HG03175 (cell line): ENCODE results near the gene CALN1.

Experiments
- ATAC-seq: cut with Tn5 transposase; IDR thresholded peaks from one replicate; pipeline ENCODE4 v1.9.1; 2021; ENCODE audit warnings: mild to moderate bottlenecking, moderate library complexity; ENCODE audit not compliant: unreplicated experiment

CALN1 gene

DNA sequence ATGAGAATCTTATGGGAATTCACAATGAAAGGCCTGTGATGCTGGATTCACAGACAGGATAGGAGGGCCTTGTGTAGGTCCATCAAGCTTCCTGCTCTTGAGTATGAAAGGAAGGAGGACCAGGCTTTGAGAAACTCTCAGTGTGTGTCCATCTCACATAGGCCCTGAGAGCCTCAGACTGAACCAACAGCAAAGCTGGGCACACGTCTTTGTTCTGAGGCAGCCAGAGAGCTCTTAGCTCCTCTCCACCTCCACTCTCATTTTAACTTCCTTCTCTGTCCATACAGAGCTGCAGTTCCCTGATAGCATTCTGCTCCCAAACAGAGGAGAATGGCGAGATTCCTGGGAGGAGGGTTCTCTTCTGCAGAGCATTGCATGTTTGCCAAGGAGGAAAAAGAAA lies 515.6 kb downstream of the CALN1 start:
- no peak for ATAC-seq

DNA sequence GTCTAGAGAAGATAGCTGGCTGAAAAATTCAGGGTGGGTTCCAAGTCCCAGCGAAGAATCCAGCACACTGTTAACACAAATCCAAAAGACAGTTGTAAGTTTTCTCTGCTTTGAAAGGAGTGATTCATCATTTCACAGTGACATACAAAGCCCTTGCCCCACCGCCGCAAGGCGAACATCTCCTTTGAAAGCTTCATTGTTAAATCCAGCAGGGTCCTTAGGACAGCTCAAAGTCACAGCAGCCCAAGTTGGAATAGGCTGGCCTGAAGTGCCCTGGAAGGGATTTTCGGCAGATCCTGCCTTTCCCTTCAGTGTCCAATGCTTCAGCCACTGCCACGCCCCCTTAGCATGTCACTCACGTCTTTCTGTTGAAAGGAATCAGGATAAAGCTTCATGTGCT lies 526.1 kb downstream of the CALN1 start:
- no peak for ATAC-seq

DNA sequence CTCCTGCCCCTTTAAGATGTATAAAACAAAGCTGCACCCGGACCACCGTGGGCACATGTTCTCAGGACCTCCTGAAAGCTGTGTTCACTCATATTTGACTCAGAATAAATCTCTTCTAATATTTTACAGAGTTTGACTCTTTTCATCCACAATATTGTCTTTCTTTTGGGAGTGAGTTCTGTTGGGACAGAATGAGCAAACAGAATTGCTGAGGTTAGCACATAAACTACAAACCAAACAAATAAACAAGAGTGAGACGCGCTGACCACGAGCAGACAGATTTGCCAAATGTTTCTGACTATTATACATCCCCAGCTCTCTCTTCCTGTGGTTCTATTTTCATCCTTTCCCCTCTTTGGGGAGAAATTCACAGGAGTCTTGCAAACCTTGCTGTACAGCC lies 526.7 kb downstream of the CALN1 start:
- no peak for ATAC-seq

DNA sequence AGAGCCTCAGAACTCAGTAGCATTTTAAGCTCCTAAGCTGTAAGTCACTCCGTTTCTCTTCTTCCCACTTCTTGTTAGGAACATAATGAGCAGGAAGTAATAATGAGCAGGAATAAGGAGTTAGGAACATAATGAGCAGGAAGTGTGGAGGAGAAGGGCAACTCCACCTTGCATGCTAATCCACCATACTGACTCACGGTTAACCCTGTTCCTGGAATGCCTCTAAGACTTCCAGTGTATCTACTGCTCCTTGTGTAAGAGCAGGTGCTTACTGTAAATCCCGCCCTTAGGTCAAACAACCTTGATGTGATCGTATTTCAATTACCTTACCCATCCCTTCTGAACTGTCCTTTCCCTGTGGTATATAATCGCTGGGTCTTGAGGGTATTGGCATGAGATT lies 528.7 kb downstream of the CALN1 start:
- ATAC-seq = no peak

DNA sequence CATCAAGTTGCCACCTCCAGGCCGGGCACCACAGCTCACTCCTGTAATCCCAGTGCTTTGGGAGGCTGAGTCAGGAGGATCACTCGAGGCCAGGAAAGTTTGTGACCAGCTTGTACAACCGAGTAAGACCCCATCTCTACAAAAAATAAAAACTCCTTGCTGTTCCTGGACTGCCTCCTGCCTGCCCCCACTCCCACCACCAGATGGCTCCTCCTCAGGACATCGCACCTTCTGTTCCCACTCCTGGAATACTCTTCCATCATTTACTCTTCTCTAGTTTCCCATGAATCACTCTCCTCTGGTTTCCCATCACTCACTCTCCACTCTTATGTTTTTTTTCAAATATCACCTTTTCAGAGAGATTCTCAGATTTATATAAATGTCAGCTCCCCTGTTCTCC lies 540.7 kb downstream of the CALN1 start:
- ATAC-seq = no peak

DNA sequence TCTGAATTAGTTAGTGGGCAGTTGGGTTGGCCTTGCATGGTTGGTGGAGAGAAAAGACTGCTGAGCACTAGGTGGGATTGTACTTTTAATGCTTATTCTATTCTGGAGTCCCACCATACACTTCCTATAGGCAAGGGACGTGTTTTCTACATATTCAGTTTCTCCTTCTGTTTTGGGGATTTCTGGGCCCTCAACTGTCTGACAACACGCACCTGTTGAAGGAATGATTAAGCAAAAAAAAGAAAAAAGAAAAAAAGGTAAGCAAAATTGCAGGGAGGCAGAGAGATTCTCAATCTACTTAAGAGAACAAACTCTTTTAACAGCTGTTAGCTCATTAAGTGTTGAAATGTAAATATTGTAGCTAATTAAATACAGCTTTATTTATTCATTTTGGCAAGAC lies 541.3 kb downstream of the CALN1 start:
- ATAC-seq = no peak

DNA sequence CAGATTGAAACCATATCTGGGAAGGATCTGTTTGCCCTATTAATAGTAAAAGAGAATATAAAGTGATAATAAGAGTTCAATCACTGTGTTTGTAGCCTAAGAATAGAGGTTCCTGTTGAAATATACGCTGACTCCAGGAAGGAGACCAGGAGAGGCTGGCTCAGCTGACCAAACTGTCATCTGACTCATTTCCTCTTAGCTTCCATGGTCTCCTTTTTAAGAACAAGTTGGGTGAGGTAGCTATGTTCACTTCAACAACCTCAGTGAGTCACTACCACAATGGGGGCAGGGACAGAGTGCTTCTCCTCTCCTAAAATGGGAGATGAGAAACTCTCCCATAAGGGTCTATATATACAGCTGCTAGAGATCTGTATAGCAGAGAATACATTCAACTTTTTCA lies 543.3 kb downstream of the CALN1 start:
- ATAC-seq = no peak

DNA sequence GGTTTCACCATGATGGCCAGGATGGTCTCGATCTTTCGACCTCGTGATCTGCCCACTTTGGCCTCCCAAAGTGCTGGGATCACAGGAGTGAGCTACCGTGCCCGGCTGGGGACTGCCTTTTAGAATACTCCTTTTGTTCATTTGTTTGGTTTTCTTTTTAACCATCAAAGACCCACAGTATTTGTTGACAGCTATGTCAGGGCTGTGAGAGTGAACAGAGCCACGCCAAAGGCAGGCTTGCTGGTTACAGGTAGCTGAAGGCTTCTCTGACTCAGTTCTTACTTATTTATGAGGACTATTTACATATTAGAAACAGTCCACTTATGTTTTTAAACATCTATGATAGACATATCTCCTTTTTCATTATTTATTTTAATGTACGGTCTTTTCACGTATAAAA lies 544.5 kb downstream of the CALN1 start:
- no peak for ATAC-seq

DNA sequence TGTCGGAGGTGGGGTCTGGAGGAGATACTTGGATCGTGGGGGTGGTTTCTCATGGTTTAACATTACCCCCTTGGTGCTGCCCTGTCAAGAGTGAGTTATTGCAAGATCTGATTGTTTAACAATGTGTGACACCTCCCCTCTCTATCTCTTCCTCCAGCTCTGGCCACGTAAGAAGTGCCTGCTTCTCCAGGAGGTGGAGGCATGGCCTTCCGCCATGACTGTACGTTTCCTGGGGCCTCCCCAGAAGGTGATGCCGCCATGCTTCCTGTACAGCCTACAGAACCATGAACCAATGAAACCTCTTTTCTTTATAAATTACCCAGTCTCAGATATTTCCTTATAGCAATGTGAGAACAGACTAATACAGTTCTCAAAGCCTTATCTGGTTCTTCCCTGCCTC lies 547.0 kb downstream of the CALN1 start:
- ATAC-seq = no peak

DNA sequence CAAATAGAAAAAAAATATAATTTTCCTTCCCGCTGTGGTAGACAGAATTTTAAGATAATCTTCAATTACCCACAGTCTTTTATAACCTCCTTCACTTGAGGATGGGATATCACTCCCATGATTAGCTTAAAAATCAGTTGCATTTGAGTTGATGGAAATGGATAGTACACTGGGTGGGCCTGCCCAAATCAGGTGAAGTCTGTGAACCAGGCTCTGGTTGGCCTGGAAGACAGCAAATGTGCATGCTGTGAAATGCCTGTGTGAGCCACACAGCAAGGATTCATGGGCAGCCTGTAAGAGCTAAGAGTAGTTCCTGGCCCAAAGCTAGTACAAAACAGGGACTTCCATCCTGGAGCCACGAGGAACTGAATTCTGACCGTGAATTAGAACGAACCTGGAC lies 548.0 kb downstream of the CALN1 start:
- ATAC-seq = no peak

DNA sequence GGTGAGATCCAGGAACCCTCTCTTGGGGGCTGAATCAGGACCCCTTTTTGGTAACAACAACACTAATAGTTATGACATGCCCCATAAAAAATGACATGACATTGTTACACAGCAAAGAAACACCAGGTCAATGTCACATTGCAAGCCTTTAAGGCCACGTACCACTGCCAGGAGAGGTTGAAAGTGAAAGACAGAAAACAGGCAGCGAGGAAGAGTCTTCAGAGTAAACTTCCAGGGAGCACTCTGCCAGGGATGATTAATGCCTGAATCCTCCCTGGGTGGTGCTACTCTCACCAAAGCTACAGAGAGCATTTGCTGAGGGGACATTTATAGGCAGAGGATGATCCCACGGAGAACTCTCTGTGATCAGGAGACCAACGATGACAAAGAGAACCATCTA lies 551.6 kb downstream of the CALN1 start:
- ATAC-seq = no peak

DNA sequence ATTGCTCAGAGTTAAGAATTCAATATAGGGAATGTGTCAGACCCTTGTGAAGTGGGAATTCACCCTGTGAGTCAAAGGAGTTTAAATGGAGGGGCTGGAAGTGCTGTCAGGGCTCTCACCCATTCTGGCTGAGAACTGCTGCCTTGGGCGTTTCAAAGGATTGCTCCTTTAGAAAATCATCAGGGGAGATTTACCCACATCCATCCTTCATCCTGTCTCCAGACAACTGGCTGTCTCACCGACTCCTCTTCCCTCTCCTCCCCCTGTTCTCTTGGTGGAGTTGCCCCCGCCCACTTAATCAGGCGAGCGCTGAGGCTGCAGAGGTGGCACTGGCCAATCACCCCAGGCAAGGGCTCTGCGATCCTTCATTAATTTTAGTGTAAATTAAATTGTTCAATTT lies 554.8 kb downstream of the CALN1 start:
- ATAC-seq = no peak

DNA sequence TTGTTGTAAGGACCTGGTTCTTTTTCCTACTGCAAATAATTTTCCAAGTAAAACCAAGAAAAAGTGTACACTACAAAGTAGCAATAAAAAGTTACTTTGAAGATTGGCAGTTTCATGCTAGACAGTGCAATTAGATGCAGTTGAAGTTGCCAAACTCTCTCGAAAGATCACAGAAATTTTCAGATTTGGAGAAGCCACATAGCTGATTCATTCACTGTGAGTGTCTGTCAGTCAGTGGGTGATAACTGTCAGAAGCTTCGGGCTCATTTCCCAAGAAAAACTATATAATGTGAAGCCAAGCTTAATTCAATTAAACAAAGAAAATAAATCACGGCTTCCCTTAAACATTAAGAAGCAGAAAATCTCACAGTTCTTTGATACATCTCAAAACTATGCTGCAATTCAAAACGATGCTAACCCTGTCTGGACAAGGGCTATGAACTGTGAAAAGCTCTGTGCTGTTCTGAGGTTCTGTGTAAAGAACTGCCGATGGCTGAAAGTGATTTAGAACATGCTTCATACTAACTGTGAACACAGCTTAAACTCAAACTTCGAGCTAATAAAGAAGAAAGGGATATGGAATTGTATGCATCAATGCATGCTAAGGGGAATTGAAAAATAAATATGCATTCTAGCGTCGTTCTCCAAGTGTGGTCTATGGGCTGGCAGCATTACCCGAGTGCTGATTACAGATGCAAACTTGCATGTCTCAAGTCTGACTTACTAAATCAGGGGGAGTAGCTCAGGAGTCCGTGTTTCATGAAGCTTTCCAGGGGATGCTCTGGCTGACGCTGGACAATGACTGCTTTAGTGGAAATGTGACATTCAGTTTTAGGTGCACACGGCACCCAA lies 557.4 kb downstream of the CALN1 start:
- no peak for ATAC-seq

DNA sequence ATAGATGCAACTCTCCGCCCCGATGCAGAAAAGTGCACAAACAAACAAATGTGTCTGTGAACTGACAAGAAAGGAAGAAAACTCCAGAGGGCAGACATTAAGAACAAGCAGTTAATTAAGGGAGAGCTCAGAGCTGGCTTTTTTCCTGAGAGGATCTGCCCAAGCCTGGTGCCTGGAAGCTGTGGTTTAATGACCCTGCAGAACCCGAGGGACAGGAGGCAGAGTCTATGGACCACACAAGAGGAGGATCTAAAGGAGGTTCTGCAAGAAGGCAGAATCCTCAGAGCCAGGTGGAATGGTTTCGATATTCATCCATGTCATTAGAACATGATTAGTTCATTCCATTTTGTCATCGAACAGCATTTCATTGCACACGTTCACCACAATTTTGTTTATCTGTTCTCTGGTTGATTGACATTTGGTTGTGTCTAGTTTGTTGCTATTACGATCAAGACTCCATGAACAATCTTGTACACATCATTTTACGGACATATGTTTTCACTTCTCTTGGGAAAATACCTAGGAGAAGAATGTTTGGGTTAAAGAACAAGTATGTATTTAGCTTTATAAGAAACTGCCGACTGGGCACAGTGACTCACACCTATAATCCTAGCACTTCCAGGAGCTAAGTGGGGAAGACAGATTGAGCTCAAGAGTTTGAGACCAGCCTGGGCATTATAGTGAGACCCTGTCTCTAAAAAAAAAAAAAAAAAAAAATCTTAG lies 560.2 kb downstream of the CALN1 start:
- ATAC-seq = no peak

DNA sequence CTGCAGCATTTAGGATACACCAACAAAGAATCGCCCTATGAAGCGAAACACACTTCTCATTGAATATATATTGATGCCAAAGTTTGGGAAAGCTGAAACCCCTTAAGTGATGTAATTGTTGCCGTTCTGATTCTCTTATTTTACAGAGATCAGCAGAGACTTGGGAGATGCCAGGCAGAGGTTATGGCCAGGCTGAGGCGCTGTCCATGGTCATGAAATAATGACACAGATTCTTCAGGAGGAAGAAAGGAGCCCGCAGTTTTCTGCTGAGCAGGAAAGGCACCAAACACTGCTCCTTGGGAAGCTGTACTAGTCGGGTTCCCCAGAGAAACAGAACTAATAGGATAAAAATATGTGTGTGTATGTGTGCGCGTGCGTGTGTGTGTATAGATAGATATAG lies 566.0 kb downstream of the CALN1 start:
- ATAC-seq = no peak

DNA sequence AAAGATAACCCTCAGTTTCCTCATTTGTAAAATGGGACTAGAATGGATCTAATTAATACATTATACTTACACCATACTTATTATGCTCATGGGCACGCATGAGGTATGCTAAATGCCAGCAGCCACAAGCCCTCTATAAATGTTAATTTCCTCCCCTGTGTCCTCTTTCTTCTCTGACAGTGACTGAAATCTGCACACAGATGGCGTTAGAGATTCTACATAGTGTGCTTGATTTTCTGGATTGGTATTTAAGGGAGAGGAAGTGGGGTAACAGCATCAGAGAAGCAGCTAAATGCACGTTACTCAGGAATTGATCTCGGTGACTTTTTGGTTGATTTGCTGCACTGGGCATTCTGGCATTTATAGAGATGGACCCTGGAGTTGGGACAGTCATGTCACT lies 568.5 kb downstream of the CALN1 start:
- no peak for ATAC-seq

DNA sequence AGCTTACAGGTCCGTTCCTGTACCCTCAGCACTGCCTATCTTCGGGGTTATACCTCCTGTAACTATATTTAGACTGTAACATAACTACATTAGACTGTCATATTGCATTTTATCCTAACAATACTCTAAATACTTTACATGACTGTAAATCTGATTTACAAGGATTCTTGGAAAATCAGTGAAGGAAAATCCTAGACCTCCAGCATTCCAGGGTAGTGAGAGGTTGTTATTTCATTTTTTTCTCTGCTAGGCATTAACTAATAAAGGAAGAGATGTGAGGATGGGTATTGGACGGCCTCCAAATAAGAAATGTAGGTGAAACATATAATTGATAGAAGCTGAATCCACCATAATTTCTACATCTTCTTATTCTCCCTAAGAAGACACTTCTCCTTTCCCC lies 569.4 kb downstream of the CALN1 start:
- ATAC-seq = no peak

DNA sequence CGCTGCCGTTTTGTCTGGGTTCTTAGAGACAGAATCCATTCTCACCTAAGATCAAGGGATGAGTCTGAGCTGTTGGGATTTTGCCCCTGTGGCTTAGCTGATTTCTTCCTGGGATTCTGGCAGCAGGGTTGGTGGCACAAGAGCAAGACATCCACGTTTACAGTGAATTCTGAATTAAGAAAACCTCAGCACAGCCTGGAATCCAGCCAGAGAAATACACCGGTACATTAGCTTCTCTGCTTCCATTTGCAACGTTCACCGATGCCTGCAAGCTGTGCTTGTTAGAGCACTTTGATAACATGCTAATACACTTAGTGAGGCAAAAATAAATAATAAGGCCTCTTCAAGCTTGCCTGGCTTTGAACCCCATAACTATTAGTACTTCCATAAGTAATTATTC lies 569.8 kb downstream of the CALN1 start:
- no peak for ATAC-seq

DNA sequence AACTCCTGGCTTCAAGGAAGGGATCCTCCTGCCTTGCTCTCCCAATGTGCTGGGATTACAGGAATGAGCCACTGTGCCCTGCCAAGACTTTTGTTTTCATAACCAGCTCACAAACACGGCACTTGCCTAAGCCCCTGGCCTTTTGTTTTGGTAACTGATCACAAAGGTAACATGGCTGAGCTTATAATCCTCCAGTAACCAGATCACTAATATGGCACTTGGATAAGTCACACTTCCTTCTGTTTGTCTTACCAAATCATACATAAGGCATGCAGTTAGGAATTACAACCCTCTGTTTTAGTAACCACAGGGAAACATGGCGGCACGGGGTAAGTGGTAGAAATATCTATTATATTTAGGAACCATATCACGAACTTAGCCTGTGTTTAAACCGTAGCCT lies 577.1 kb downstream of the CALN1 start:
- no peak for ATAC-seq

DNA sequence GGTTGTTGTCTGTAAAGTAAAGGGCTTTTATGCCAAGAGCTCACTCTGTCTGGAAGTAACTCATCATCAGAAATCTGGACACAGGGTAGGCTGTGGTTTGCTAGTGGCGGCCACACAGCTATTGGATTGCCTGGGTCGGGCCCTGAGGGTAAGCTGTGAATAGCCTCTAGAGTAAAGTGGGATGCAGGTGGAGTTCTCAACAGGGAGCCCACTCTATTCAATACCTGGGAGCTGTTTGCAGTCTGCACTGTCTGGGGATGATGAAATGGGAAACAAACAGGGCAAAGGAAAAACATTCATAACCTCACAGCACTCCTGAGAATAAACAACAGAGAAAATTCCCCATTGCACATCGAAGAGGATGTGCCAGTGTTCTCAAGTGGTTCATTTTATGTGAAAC lies 582.6 kb downstream of the CALN1 start:
- no peak for ATAC-seq

DNA sequence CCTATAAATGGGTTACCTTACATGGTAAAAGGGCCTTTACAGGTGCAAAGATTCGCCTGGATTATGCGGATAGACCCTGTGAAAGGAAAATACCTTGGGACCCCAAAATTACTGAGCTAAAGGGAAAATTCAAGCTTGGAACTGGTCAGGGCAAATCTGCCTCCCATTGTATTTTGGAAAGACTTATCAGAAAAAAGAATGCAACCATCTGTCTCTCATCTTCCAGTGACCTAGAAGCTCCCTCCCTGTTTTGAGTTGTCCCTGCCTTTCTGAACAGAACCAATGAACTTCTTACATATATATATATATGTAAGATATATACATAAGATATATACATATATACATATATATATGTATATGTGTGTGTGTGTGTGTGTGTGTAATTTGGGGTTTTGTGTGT lies 583.8 kb downstream of the CALN1 start:
- no peak for ATAC-seq

DNA sequence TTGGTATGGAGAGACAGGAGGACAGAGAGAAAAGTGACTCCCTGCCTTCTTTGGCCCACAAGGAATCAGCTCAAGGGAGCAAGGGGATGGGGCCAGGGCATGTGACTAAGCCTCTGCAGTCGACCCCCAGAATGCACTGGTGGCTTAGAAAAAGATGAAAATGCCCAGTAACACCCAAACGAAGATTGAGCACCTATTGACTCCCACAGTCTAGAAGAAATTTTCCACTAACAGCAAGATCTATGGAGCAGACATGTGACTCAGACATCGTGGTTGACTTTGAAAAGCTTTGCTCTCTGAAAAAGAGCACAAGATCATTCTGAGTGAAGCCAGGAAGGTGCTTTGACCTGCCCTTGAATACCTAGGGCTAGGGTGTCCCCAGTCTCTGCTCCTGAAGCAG lies 586.0 kb downstream of the CALN1 start:
- ATAC-seq = no peak
